Cardiac fibroblast (primary cell): ENCODE measurements around the gene FSTL5.

ENCODE experiments used
- DNase-seq, 2 donors: peaks; one replicate each; pipeline versions ENCODE4 v3.0.0 to v3.0.0-alpha.2; 2010; ENCODE audit warnings: low read depth in 2 of 2
- H3K4me3 ChIP-seq, 2 donors: replicated peaks in 1 of 2; 1 replicate in 1 of 2; 2 replicates in 1 of 2; pipeline ENCODE4 v1.5.1; 2011; ENCODE audit warnings: low read depth in 2 of 2, low read length in 2 of 2, mild to moderate bottlenecking in 2 of 2, moderate library complexity in 1 of 2
- TF ChIP-seq, protein P1 (sequence below): IDR thresholded peaks from one replicate; pipeline ENCODE4 v1.5.1; 2011; ENCODE audit warnings: low read depth, mild to moderate bottlenecking, low read length, inconsistent platforms

The FSTL5 gene

DNA sequence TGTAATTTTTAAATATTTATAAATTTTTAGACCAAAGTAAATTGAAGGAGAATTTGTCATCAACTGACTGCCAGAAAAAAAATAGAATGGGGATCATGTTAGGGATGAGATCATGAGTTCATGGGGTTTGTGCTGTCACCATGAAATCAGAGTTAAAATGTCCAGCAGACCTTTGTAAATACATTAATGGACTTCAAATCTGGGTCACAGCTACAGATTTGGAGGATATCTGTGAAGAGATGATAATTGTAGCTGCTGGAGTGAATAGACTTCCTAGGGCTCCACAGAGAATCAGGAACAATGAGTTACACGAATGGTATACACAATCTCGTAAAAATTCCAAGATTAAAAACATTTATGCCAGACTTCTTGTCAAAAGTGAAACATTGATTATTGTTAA lies 6.6 kb downstream of the FSTL5 start:
- H3K4me3 ChIP-seq: no peak overlapping the region
- DNase-seq: no peak
- TF ChIP-seq, protein P1, sequence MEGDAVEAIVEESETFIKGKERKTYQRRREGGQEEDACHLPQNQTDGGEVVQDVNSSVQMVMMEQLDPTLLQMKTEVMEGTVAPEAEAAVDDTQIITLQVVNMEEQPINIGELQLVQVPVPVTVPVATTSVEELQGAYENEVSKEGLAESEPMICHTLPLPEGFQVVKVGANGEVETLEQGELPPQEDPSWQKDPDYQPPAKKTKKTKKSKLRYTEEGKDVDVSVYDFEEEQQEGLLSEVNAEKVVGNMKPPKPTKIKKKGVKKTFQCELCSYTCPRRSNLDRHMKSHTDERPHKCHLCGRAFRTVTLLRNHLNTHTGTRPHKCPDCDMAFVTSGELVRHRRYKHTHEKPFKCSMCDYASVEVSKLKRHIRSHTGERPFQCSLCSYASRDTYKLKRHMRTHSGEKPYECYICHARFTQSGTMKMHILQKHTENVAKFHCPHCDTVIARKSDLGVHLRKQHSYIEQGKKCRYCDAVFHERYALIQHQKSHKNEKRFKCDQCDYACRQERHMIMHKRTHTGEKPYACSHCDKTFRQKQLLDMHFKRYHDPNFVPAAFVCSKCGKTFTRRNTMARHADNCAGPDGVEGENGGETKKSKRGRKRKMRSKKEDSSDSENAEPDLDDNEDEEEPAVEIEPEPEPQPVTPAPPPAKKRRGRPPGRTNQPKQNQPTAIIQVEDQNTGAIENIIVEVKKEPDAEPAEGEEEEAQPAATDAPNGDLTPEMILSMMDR: no peak

DNA sequence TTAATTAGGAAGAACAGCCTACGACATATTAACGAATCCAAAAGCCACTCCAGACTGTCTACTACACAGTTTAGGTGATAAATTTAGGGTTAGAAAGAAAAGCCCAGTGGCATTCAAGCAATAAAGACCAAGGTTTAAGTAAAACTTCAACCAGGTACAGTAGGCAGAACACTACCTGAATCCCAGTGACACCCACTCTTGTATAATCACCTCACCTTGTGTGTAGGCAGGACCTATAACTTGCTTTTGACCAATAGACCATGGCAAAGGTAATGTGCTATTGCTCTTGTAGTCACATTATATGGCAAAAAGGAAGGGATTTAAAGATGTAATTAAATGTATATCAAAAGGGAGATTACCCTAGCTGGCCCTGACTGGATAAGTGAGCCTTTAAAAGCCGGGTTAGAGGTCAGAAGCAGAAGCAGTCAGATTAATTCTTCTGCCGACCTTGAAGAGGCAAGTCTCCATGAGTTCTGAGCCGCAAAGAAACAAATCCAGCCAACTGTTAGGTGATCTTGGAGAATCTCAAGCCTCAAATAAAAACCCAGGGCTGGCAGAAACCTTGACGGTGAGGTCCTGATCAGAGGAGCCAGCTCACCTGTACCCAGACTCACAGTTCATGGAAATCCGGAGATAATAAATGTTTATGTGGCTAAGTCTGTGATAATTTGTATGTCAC lies 8.8 kb downstream of the FSTL5 start:
- no peak overlapping the region for H3K4me3 ChIP-seq
- DNase-seq: no peak
- TF ChIP-seq, protein P1: no peak

DNA sequence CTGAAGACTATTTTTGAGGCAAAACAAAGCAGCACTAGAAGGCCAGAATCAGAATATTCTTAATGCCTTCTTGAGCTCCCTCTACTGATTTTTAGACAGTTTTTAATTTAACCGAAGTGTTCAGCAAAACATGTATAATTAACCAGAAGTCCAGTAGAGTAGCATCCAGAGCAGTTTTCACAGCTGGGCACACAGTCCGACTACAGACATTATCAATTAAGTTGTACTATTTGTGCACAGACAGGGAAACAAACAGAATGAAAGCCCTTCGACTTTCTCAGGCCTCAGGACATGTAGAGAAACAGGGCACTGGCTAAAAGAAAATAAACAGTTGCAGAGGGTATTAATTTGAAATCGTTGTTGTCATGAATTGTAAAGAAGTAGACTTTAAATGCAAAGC lies 11.9 kb downstream of the FSTL5 start:
- no peak overlapping the region for H3K4me3 ChIP-seq
- TF ChIP-seq, protein P1: no peak
- DNase-seq: no peak

DNA sequence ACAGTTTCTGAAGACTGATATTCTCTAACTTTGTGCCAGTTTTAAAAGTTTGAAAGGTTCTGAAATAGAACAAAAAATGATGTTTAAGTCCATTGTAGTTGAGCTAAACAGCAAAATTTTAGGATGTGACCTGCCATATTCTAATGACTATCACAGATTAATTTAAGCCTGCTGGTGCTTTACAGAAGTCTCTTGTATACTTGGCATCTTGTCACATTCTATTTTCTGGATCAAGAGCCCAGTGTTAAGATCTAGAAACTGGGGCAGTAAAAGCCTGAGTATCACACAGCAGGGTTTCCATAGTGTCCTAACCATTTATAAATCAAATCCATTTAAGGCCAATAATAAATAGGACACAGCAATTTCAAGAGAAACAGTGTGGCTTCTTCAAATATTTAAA lies 12.4 kb downstream of the FSTL5 start:
- DNase-seq: no peak
- H3K4me3 ChIP-seq: no peak overlapping the region
- TF ChIP-seq, protein P1: no peak

DNA sequence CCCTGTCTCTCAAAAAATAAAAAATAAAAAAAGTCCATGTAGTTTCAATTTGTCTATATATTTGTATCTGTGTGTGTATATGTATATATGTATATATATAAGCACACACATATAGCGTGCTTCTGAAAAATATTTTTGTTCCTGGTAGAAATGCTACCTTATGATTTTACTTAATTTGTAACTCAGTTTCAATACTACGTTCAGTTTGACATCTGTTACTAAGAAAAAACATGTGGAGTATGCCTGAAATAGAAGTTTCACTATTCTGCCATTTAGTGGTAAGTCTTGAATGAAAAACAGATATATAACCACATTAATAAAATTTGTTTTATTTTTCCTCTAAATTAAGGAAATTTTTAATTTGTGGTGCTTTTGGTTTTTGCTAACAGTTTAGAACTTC lies 14.2 kb downstream of the FSTL5 start:
- H3K4me3 ChIP-seq: no peak overlapping the region
- TF ChIP-seq, protein P1: no peak
- no peak for DNase-seq

DNA sequence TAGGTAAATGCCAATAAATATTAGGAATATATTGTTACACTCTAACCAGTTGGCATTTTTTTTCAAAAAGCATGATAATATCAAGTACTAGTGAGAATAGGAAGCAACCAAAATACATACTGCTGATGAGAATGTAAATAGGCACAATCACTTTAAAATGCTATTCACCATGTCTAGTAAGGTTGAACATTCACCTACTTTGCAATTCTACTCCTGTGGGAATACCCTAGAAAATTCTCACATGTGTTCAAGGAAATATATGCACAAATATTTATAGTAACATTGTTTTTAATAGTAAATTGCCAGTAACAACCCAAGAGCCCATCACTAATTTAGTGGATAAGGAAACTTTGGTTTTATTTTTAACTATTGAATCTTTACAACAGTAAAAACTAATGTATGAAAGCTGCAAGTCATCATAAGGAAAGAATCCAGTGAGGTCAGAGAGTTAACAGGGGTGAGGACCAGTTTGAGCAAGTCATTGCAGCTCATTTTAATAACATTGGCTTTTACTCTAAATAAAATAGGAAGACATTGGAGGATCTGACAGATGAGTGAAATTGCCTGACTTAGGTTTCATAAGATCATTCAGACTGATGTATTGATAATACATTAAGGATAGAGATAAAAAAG lies 23.6 kb downstream of the FSTL5 start:
- H3K4me3 ChIP-seq: no peak overlapping the region
- DNase-seq: no peak
- TF ChIP-seq, protein P1: no peak
